ENCODE data around the gene MYOG.

GRCh38 chr1:203091761-203092330 lies 6.0 kb upstream of the MYOG start:
- no peak for TF ChIP-seq CTCF (conservative IDR thresholded peaks at IDR 0.05; ENCODE audit: low read length)
- TF ChIP-seq EZH2phosphoT487 (IDR thresholded peaks at IDR 0.05; ENCODE audit: borderline replicate concordance, low read depth, low read length): no peak
